Gastroesophageal sphincter (tissue), 3 donors: ENCODE results near the gene GUCD1.
"Not testable (repeated sequence)": the region's sequence is repeated elsewhere in the genome, so short reads cannot be mapped to it uniquely, and the experiment has no call there.

Experiments used
- EP300 ChIP-seq: sonication (generic); formaldehyde crosslinking; IDR thresholded peaks from one replicate; pipeline ENCODE4 v1.6.1; 2017; ENCODE audit warnings: antibody characterized with exemption, mild to moderate bottlenecking
- POLR2A ChIP-seq, 2 donors: fragments of 450-650 bp; IDR thresholded peaks; one replicate each; pipeline ENCODE4 v1.6.1; 2017; ENCODE audit warnings: antibody characterized with exemption in 2 of 2, mild to moderate bottlenecking in 2 of 2, moderate library complexity in 1 of 2
- POLR2AphosphoS5 ChIP-seq: sonication (generic); formaldehyde crosslinking; IDR thresholded peaks from one replicate; pipeline ENCODE4 v1.6.1; 2017; ENCODE audit warnings: antibody characterized with exemption
- TF ChIP-seq, protein P1 (sequence below), 4 experiments: fragments of 200-600 bp in 2 of 4; fragments of 450-650 bp in 2 of 4; sonication (generic) in 1 of 4; IDR thresholded peaks; one replicate each; pipeline ENCODE4 v1.5.1; 2017 to 2019; ENCODE audit warnings: antibody characterized with exemption in 4 of 4, mild to moderate bottlenecking in 2 of 4, moderate library complexity in 2 of 4

DNA sequence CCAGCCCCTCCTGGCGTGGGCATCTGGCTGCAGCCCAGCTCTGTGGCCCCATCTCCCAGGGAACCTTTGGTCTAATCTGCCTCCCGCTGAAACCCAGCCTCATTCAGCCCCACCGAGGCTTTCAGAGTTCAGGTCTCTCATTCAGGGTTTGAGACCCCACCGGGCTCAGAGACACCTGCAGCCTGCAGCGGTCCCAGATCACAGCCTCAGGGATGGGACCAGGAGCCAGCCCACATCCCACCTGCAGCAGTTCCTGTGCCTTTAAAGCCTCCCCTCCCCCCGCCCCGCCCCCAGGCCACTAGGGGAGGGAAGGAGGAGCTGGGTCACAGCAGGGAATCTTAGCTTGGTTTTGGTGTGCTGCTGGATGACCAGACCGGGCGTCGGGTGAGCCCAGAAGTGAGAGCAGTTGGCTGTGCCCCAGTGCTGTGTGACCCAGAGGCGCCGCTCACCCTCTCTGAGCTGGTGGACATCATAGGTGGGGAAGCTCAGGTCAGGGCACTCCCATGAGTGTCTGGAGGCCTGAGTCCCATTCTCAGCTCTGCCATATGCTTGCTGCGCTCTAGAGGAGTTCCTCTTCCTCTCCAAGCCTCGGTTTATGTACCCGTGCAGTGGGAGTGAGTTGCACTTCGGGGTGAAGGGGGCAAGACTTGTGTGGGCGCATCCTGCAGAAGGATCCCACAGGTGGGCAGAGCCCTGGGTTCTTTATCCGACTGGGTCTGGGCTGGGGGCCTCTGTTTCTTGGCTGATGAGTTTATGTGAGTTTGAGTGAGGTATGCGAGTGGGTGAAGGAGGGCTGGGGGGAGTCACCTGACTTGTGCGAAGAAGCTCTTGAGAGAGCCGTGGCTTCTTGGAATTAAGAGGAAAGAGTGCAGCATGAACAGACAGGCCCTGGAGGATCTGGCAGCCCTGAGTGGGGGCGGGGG is 48.2 kb upstream of the GUCD1 start, which contains the start of gene GGT1:
- TF ChIP-seq, protein P1, sequence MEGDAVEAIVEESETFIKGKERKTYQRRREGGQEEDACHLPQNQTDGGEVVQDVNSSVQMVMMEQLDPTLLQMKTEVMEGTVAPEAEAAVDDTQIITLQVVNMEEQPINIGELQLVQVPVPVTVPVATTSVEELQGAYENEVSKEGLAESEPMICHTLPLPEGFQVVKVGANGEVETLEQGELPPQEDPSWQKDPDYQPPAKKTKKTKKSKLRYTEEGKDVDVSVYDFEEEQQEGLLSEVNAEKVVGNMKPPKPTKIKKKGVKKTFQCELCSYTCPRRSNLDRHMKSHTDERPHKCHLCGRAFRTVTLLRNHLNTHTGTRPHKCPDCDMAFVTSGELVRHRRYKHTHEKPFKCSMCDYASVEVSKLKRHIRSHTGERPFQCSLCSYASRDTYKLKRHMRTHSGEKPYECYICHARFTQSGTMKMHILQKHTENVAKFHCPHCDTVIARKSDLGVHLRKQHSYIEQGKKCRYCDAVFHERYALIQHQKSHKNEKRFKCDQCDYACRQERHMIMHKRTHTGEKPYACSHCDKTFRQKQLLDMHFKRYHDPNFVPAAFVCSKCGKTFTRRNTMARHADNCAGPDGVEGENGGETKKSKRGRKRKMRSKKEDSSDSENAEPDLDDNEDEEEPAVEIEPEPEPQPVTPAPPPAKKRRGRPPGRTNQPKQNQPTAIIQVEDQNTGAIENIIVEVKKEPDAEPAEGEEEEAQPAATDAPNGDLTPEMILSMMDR (IDR thresholded peaks at IDR 0.05): not testable (repeated sequence)
- not testable (repeated sequence) for TF ChIP-seq POLR2A (IDR thresholded peaks at IDR 0.05); POLR2AphosphoS5; EP300
